GM18870 (cell line): ENCODE results near the gene CTNNA3.

Experiments used
- ATAC-seq: cut with Tn5 transposase; IDR thresholded peaks from one replicate; pipeline ENCODE4 v1.9.1; 2021; ENCODE audit warnings: moderate library complexity; ENCODE audit not compliant: unreplicated experiment

Gene CTNNA3

GRCh38 chr10:66265398-66265797 lies 1430.6 kb downstream of the CTNNA3 start:
- ATAC-seq = no peak

DNA sequence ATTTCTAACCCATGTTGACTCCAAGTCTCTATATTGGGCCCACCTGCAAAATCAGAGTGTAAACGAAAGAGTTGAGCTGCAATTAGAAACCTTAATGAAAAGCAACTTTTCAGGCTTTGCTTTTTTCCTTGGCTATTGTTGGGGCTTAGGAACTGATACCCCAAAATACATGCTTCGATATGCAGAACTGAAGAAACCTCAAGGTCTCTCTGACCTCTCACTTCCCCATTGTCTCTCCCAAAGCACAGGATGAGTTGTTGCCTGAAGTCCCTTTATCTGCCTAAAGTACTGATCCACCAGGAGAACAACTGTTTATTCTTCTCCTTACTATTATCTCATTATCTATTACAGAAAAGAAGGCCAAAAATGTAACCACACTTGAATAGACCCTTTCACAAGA lies 1436.2 kb downstream of the CTNNA3 start:
- ATAC-seq = no peak

GRCh38 chr10:66258693-66259092 lies 1437.3 kb downstream of the CTNNA3 start:
- no peak for ATAC-seq

DNA sequence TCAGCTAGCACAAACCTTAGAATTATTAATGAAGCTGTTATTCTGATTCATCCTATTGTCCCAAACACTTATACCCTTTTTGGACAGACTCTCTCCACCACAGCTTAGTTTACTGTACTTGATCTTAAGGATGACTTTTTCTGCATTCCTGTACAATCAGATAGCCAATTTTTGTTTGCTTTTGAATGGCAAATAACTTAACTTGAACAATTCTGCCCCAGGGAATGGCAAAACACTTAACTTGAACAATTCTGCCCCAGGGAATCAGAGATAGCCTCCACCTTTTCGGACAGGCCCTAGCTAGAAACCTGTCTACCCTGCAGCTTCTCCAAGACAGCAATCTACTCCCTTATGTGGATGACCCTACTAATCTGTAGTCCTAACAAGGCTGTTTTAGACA lies 1438.2 kb downstream of the CTNNA3 start:
- no peak for ATAC-seq

DNA sequence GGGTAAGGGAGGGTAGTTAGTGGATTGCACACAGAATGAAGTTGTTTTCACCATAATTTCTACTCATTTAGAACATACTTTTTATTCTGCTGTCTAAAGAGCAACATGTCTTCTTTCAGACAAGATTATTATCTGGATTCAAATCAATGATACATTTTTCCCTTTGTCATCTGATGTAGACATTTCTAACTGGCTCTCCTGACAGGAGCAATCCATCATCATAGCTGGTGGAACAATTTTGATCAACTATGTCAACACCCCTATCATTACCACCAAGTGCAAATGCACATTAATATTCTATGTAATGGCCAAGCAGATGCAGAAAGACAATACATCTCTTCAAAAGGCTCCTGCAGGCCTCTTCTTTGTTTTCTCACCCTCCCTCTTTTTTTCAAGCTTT lies 1443.0 kb downstream of the CTNNA3 start:
- ATAC-seq = no peak

- no peak for ATAC-seq
These were observed 1449.8 kb downstream of the CTNNA3 start for GRCh38 chr10:66246177-66246576.

DNA sequence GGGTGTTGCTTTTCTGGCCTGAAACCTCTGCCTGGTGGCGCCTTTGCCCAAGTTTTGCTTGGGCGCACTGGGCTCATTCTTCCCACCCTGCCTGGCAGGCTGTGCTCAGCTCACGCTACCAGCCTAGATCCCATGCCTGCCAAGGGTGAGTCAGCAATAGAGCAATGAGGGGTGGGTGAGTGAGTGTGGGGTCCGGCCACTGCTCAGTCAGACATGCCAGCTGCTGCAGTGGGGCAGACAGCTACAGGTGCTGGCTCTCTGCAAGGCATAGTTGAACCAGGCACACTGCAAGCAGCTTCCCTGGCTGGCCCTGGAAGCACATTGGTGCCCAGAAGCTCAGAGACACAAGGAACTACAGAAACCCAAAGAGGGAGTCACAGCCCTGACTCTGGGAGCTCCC lies 1451.0 kb downstream of the CTNNA3 start:
- ATAC-seq = no peak

- no peak for ATAC-seq
These were observed 1453.1 kb downstream of the CTNNA3 start for GRCh38 chr10:66242885-66243284.

- ATAC-seq = no peak
These were observed 1456.9 kb downstream of the CTNNA3 start for GRCh38 chr10:66239062-66239461.

- ATAC-seq = no peak
These were observed 1457.7 kb downstream of the CTNNA3 start for GRCh38 chr10:66238343-66238742.

GRCh38 chr10:66234872-66235271 lies 1461.1 kb downstream of the CTNNA3 start:
- ATAC-seq = no peak

DNA sequence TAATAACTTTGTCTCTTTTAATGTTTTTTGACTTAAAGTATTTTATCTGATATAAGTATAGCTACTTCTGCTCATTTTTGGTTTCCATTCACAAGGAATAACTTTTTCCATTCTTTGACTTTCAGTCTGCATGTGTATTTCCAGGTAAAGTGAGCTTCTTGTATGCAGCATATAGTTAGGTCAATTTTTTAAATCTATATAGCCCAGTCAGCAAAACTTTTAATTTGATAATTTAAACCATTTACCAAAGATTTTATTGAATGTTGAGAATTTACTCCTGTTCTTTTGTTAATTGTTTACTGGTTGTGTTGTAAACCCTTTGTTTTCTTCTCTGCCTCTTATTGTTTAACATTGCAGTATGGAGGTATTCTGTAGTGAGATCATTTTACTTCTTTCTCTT lies 1467.1 kb downstream of the CTNNA3 start:
- no peak for ATAC-seq

GRCh38 chr10:66223656-66224055 lies 1472.3 kb downstream of the CTNNA3 start:
- ATAC-seq = no peak

GRCh38 chr10:66222462-66223046 lies 1473.4 kb downstream of the CTNNA3 start:
- ATAC-seq = no peak

GRCh38 chr10:66218981-66219587 lies 1476.9 kb downstream of the CTNNA3 start:
- no peak for ATAC-seq

DNA sequence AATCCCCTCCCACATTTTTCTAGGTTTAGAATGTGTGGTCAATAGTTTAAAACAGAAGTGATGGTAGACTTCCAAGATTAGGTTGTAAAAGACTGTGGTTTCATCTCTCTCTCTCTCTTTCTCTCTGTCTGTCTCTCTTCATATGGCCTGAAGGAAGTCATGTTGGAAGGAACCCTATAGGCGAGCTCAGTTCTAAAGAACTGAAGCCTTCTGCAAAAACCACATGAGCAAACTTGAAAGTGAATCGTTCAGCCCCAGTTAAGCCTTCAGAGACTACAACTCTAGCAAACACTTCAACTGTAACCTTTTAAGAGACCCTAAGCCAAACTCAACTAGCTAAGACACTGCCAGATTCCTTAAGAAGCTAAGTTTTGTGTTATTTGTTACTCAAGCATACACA lies 1477.7 kb downstream of the CTNNA3 start:
- ATAC-seq = no peak

GRCh38 chr10:66215920-66216319 lies 1480.1 kb downstream of the CTNNA3 start:
- no peak for ATAC-seq

DNA sequence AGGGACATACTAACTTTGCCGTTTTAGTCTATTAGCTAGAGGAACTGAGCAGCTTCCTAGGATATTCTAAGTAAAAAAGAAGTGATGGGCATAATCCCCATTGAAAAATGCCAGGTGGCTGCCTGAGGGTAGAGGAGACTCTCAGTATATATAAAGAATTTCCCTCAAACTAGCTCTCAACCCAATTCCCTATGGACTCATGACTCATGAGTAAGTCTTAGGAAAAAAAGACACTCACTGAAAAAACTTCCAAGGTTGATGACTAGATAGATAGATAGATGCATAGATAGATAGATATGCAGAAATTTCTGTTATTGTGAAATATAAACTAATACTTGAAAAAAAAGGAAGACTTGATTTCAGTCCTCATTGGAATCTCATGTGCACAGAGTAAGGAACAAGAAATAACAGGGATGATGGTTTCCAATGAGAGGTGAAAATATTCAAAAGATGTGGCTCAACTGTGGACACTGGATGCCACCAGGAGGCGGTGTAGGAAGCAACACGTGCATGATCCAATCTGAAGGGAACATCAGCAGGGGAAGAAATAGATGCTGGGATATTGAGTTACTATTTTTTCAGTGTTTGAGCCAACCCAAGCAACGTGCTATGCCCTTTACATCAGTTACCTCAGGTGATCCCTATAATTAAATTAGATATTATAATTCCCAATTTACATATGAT lies 1481.1 kb downstream of the CTNNA3 start:
- no peak for ATAC-seq

DNA sequence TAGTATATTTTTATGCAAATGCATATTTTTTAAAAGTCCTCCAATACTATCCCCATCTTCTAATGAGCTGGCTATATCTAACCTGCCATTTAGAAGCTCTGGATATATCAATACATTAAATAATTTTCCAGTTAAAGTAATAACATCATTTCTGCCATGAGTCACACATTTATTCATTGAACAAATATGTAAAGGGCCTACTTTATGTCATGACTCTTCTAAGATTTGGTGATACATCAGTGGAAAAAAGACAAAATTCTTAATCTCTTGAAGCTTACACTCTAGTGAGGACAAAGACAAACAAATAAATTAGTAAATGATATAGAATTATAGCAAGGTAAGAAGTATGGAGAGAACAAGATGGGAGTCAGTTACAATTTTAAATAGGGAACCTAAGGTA lies 1487.0 kb downstream of the CTNNA3 start:
- no peak for ATAC-seq

DNA sequence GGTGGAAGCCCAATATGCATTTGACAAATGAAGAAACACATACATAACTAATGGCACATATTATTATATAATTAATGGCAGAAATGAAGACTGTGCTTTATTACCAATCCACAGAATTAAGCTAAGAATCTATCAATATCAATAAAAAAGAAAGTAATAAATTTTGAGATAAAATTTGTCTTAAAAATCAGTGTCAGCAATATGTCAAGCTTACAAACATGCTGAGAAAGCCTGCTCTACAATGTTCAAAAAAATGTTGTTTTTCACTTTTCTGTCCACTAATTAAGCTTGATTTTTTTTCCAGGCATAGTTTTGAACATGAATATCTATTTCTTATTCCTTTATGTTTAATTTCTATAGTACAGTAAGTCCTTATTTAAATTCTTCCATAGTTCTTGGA lies 1491.2 kb downstream of the CTNNA3 start:
- ATAC-seq = no peak

DNA sequence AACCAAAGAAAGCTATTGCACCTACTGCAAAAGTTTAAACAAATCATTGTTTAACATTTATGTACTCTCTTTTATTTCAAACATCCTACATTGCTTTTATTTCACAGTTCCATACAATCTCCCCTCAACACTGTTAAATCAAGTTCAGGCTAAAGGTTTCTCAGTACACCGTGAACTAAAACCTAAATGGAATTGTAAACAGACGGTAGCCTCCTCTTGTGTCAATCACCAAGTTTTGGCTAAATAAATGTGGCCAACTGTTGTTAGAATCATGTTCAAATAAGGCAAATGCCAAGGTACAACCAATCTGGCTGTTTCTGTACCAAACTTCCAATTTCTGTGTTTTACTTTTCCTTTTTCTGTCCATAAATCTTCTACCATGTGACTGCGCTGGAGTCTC lies 1493.9 kb downstream of the CTNNA3 start:
- no peak for ATAC-seq

- no peak for ATAC-seq
These were observed 1503.7 kb downstream of the CTNNA3 start for GRCh38 chr10:66192162-66192831.
